Measurements from ENCODE around the gene CTSW.
A peak's percentile ranks its signal among the peaks of the same experiment; 100 is the strongest.

The CTSW gene

GRCh38 chr11:65919141-65919572, 39.5 kb downstream of the CTSW start, which contains the start of gene DRAP1 (continued):
- 0 out of 2 replicates have a peak, but pooled peaks have one; percentile 39 for TF ChIP-seq TSHZ1 (tag by site-specific recombination; IDR thresholded peaks at IDR 0.05; ENCODE audit: borderline replicate concordance)
- TF ChIP-seq SCRT1 (tag by site-specific recombination; IDR thresholded peaks at IDR 0.05; ENCODE audit: borderline replicate concordance), result no peak
- TF ChIP-seq ZNF580 (tag by site-specific recombination; IDR thresholded peaks at IDR 0.05), result 0 out of 2 replicates have a peak, but pooled peaks have one; percentile 29
- 0 out of 2 replicates have a peak, but pooled peaks have one; percentile 57 for TF ChIP-seq ZNF391 (tag by site-specific recombination; IDR thresholded peaks at IDR 0.05; ENCODE audit: borderline replicate concordance, low read depth)
- TF ChIP-seq ZNF350 (tag by site-specific recombination; IDR thresholded peaks at IDR 0.05), result 0 out of 2 replicates have a peak, but pooled peaks have one; percentile 60
- TF ChIP-seq SCRT2 (tag by site-specific recombination; IDR thresholded peaks at IDR 0.05), result no peak
- TF ChIP-seq ZNF596 (tag by site-specific recombination; IDR thresholded peaks at IDR 0.05), result peak; percentile 69
- no peak for TF ChIP-seq SETDB1 (IDR thresholded peaks at IDR 0.05; ENCODE audit: insufficient read length, low read length)
- TF ChIP-seq REPIN1 (tag by site-specific recombination; IDR thresholded peaks at IDR 0.05; ENCODE audit: low read depth), result no peak
- no peak for TF ChIP-seq ZNF335 (tag by site-specific recombination; conservative IDR thresholded peaks at IDR 0.05)
- no peak for TF ChIP-seq KLF7 (tag by site-specific recombination; IDR thresholded peaks at IDR 0.05; ENCODE audit: borderline replicate concordance)
- no peak for TF ChIP-seq ZNF48 (tag by site-specific recombination; IDR thresholded peaks at IDR 0.05)
- no peak for TF ChIP-seq ZNF211 (tag by site-specific recombination; IDR thresholded peaks at IDR 0.05; ENCODE audit: low read depth)
- peak; percentile 17; the same call in 1 of the 2 replicates for TF ChIP-seq YY1 (tag by site-specific recombination; IDR thresholded peaks at IDR 0.05)
- TF ChIP-seq, protein P1, sequence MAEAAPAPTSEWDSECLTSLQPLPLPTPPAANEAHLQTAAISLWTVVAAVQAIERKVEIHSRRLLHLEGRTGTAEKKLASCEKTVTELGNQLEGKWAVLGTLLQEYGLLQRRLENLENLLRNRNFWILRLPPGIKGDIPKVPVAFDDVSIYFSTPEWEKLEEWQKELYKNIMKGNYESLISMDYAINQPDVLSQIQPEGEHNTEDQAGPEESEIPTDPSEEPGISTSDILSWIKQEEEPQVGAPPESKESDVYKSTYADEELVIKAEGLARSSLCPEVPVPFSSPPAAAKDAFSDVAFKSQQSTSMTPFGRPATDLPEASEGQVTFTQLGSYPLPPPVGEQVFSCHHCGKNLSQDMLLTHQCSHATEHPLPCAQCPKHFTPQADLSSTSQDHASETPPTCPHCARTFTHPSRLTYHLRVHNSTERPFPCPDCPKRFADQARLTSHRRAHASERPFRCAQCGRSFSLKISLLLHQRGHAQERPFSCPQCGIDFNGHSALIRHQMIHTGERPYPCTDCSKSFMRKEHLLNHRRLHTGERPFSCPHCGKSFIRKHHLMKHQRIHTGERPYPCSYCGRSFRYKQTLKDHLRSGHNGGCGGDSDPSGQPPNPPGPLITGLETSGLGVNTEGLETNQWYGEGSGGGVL (tag by site-specific recombination; IDR thresholded peaks at IDR 0.05), result no peak
- TF ChIP-seq GLIS1 (tag by site-specific recombination; IDR thresholded peaks at IDR 0.05), result peak; percentile 41; the same call in 1 of the 2 replicates
- no peak for TF ChIP-seq ZNF544 (tag by site-specific recombination; IDR thresholded peaks at IDR 0.05)
- no peak for TF ChIP-seq ZNF132 (tag by site-specific recombination; IDR thresholded peaks at IDR 0.05; ENCODE audit: borderline replicate concordance)
- peak; percentile 65; the same call in 1 of the 2 replicates for TF ChIP-seq ZBTB7A (tag by site-specific recombination; IDR thresholded peaks at IDR 0.05; ENCODE audit: low read depth)
- TF ChIP-seq ZNF510 (tag by site-specific recombination; IDR thresholded peaks at IDR 0.05; ENCODE audit: insufficient replicate concordance), result no peak
- no peak for TF ChIP-seq ZNF791 (tag by site-specific recombination; IDR thresholded peaks at IDR 0.05)
- TF ChIP-seq, protein P2, sequence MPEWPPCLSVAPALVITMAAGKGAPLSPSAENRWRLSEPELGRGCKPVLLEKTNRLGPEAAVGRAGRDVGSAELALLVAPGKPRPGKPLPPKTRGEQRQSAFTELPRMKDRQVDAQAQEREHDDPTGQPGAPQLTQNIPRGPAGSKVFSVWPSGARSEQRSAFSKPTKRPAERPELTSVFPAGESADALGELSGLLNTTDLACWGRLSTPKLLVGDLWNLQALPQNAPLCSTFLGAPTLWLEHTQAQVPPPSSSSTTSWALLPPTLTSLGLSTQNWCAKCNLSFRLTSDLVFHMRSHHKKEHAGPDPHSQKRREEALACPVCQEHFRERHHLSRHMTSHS (tag by site-specific recombination; IDR thresholded peaks at IDR 0.05), result 0 out of 2 replicates have a peak, but pooled peaks have one; percentile 35
- no peak for TF ChIP-seq ZFP37 (tag by site-specific recombination; IDR thresholded peaks at IDR 0.05)
- no peak for TF ChIP-seq ZNF837 (tag by site-specific recombination; IDR thresholded peaks at IDR 0.05)
- TF ChIP-seq ZNF292 (tag by site-specific recombination; IDR thresholded peaks at IDR 0.05; ENCODE audit: borderline replicate concordance, low read depth), result no peak
- TF ChIP-seq ZNF654 (tag by site-specific recombination; IDR thresholded peaks at IDR 0.05; ENCODE audit: low read depth), result no peak
- no peak for TF ChIP-seq MYNN (tag by site-specific recombination; IDR thresholded peaks at IDR 0.05; ENCODE audit: borderline replicate concordance)
- TF ChIP-seq GLIS2 (tag by site-specific recombination; IDR thresholded peaks at IDR 0.05), result peak; percentile 55
- TF ChIP-seq, protein P3, sequence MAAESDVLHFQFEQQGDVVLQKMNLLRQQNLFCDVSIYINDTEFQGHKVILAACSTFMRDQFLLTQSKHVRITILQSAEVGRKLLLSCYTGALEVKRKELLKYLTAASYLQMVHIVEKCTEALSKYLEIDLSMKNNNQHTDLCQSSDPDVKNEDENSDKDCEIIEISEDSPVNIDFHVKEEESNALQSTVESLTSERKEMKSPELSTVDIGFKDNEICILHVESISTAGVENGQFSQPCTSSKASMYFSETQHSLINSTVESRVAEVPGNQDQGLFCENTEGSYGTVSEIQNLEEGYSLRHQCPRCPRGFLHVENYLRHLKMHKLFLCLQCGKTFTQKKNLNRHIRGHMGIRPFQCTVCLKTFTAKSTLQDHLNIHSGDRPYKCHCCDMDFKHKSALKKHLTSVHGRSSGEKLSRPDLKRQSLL (tag by site-specific recombination; IDR thresholded peaks at IDR 0.05), result peak; percentile 75
- no peak for TF ChIP-seq ZNF670 (tag by site-specific recombination; IDR thresholded peaks at IDR 0.05; ENCODE audit: low read depth)
- no peak for TF ChIP-seq ZNF202 (tag by site-specific recombination; IDR thresholded peaks at IDR 0.05; ENCODE audit: borderline replicate concordance)
- peak; percentile 83 for TF ChIP-seq ZNF37A (tag by site-specific recombination; IDR thresholded peaks at IDR 0.05)

Data from HEK293 (cell line).